K562 (cell line): ENCODE results near the gene AGPAT1. TPM values are rescaled to one million over a fixed set of nuclear protein-coding genes. Genes with fewer than 3 reads are reported as not detected.

ENCODE experiments used
- ARID3A ChIP-seq: IDR thresholded peaks from 2 replicates; pipeline ENCODE4 v1.6.1; 2012; ENCODE audit warnings: low read depth, low read length, improper control_type of control experiment, borderline replicate concordance
- BCL6 ChIP-seq: fragments of 250-450 bp; sonication (Bioruptor Pico); IDR thresholded peaks from 2 replicates; pipeline ENCODE4 v1.4.0; 2020
- CCNT2 ChIP-seq: IDR thresholded peaks from 2 replicates; pipeline ENCODE4 v1.6.1; 2011; ENCODE audit warnings: borderline replicate concordance, low read depth, mild to moderate bottlenecking, moderate library complexity, mixed read lengths, low read length; ENCODE audit not compliant: insufficient read length; ENCODE audit errors: extremely low read depth
- FUS ChIP-seq: fragments of 200-400 bp; formaldehyde crosslinking; optimal IDR thresholded peaks from 2 replicates; pipeline ENCODE3; 2017; ENCODE audit warnings: low read depth, low read length
- KLF10 ChIP-seq: fragments of 250-450 bp; sonication (Bioruptor Pico); IDR thresholded peaks from 2 replicates; pipeline ENCODE4 v1.6.1; 2021; ENCODE audit warnings: matching md5 sums
- MAFG ChIP-seq: fragments of 450-650 bp; conservative IDR thresholded peaks from 2 replicates; pipeline ENCODE4 v1.6.1; 2016; ENCODE audit warnings: missing genetic modification characterization, missing compliant biosample characterization
- MYNN ChIP-seq, 2 experiments: sonication (generic); formaldehyde crosslinking in 1 of 2; IDR thresholded peaks; 2 replicates each; pipeline versions ENCODE4 v1.5.0 to v1.6.1; 2016 to 2020; ENCODE audit warnings: antibody characterized with exemption in 1 of 2, missing genetic modification reagents in 1 of 2
- NFE2L1 ChIP-seq: fragments of 450-650 bp; IDR thresholded peaks from 2 replicates; pipeline ENCODE4 v1.6.1; 2016; ENCODE audit warnings: missing genetic modification characterization, low read depth, mild to moderate bottlenecking, missing compliant biosample characterization, moderate library complexity, borderline replicate concordance
- RCOR1 ChIP-seq, 2 experiments: IDR thresholded peaks; 2 replicates each; pipeline ENCODE4 v1.6.1; 2012; ENCODE audit warnings: low read depth in 2 of 2, low read length in 2 of 2, borderline replicate concordance in 1 of 2, improper control_type of control experiment in 1 of 2
- SMAD3 ChIP-seq: fragments of 450-650 bp; formaldehyde crosslinking; conservative IDR thresholded peaks from 2 replicates; pipeline ENCODE4 v1.4.0; 2020; ENCODE audit warnings: mild to moderate bottlenecking
- SNRNP70 ChIP-seq: fragments of 200-400 bp; formaldehyde crosslinking; optimal IDR thresholded peaks from 2 replicates; pipeline ENCODE3; 2017; ENCODE audit warnings: low read depth, low read length
- TAF7 ChIP-seq: fragments of 450-650 bp; IDR thresholded peaks from 2 replicates; pipeline ENCODE4 v1.6.1; 2016; ENCODE audit warnings: missing genetic modification characterization, missing compliant biosample characterization
- TFE3 ChIP-seq: fragments of 450-650 bp; formaldehyde crosslinking; IDR thresholded peaks from 2 replicates; pipeline ENCODE4 v1.4.0; 2020; ENCODE audit warnings: mild to moderate bottlenecking, mixed read lengths
- TGIF2 ChIP-seq: sonication (generic); formaldehyde crosslinking; IDR thresholded peaks from 2 replicates; pipeline ENCODE4 v1.8.1; 2022; ENCODE audit warnings: mild to moderate bottlenecking, missing genetic modification reagents, moderate library complexity
- polyA plus RNA-seq, 8 experiments: library from polyadenylated mRNA; depleted of rRNA in 4 of 8; stranded (reverse) in 5 of 8; unstranded in 3 of 8; fragments of >200 nt; fragmentation: Nextera tagmentation in 2 of 8; fragmentation: Illumina TruSeq in 1 of 8; extraction: Ambion mirVana in 2 of 8; extraction: Trizol in 1 of 8; gene quantifications; 2 replicates each; pipeline versions ENCODE4 v1.2.1 to v1.2.3, GENCODE V29; 2011 to 2014; ENCODE audit warnings: inconsistent platforms in 1 of 8, missing spikeins in 1 of 8
- total RNA-seq, 7 experiments: library from RNA; depleted of rRNA in 6 of 7; stranded (reverse); fragments of >200 nt in 6 of 7; fragmentation: Illumina TruSeq in 2 of 7; extraction: Trizol in 2 of 7; gene quantifications; 2 replicates each; pipeline versions ENCODE4 v1.2.1 to v1.2.3, GENCODE V29; 2011 to 2021; ENCODE audit warnings: low replicate concordance in 1 of 7
- TF ChIP-seq, protein P1 (sequence below): sonication (generic); formaldehyde crosslinking; IDR thresholded peaks from 2 replicates; pipeline ENCODE4 v1.9.0; 2022; ENCODE audit warnings: mild to moderate bottlenecking, missing genetic modification reagents
- TF ChIP-seq, protein P2 (sequence below): sonication (generic); formaldehyde crosslinking; IDR thresholded peaks from 2 replicates; pipeline ENCODE4 v1.8.1; 2023; ENCODE audit warnings: missing genetic modification reagents, mild to moderate bottlenecking, borderline replicate concordance

The AGPAT1 gene
- total and polyA plus RNA-seq, 9 of the 15 experiments (the other 6 are each of a cell fraction or from before 2014, with no cell fraction given) = 37.9 to 176 (median 69.4) TPM

- no peak for TF ChIP-seq ARID3A
- TF ChIP-seq SNRNP70 = no peak
- no peak for TF ChIP-seq FUS
- TF ChIP-seq MAFG (tag) = no peak; the same call in 1 of the 2 replicates
- peak; percentile 61; the same call in 1 of the 2 replicates for TF ChIP-seq MYNN (IDR thresholded peaks at IDR 0.05)
- no peak for TF ChIP-seq MYNN (CRISPR knock-in tag; IDR thresholded peaks at IDR 0.05)
- no peak for TF ChIP-seq CCNT2
- peak in 1 of 2 experiments; percentile 45; a peak in 1 of 4 replicates for TF ChIP-seq RCOR1 (IDR thresholded peaks at IDR 0.05; ENCODE audit: borderline replicate concordance in 1 of 2, low read depth in 2 of 2, low read length in 2 of 2)
- TF ChIP-seq, protein P1, sequence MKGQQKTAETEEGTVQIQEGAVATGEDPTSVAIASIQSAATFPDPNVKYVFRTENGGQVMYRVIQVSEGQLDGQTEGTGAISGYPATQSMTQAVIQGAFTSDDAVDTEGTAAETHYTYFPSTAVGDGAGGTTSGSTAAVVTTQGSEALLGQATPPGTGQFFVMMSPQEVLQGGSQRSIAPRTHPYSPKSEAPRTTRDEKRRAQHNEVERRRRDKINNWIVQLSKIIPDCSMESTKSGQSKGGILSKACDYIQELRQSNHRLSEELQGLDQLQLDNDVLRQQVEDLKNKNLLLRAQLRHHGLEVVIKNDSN (CRISPR knock-in tag) = no peak
- no peak for TF ChIP-seq BCL6
- no peak for TF ChIP-seq NFE2L1 (tag)
- TF ChIP-seq SMAD3 (CRISPR knock-in tag) = no peak
- no peak for TF ChIP-seq TGIF2 (CRISPR knock-in tag)
- TF ChIP-seq, protein P2, sequence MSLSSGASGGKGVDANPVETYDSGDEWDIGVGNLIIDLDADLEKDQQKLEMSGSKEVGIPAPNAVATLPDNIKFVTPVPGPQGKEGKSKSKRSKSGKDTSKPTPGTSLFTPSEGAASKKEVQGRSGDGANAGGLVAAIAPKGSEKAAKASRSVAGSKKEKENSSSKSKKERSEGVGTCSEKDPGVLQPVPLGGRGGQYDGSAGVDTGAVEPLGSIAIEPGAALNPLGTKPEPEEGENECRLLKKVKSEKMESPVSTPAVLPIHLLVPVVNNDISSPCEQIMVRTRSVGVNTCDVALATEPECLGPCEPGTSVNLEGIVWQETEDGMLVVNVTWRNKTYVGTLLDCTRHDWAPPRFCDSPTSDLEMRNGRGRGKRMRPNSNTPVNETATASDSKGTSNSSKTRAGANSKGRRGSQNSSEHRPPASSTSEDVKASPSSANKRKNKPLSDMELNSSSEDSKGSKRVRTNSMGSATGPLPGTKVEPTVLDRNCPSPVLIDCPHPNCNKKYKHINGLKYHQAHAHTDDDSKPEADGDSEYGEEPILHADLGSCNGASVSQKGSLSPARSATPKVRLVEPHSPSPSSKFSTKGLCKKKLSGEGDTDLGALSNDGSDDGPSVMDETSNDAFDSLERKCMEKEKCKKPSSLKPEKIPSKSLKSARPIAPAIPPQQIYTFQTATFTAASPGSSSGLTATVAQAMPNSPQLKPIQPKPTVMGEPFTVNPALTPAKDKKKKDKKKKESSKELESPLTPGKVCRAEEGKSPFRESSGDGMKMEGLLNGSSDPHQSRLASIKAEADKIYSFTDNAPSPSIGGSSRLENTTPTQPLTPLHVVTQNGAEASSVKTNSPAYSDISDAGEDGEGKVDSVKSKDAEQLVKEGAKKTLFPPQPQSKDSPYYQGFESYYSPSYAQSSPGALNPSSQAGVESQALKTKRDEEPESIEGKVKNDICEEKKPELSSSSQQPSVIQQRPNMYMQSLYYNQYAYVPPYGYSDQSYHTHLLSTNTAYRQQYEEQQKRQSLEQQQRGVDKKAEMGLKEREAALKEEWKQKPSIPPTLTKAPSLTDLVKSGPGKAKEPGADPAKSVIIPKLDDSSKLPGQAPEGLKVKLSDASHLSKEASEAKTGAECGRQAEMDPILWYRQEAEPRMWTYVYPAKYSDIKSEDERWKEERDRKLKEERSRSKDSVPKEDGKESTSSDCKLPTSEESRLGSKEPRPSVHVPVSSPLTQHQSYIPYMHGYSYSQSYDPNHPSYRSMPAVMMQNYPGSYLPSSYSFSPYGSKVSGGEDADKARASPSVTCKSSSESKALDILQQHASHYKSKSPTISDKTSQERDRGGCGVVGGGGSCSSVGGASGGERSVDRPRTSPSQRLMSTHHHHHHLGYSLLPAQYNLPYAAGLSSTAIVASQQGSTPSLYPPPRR (CRISPR knock-in tag) = no peak
- TF ChIP-seq KLF10 (CRISPR knock-in tag) = no peak
- TF ChIP-seq TAF7 (tag) = no peak
- no peak for TF ChIP-seq TFE3
Measured at GRCh38 chr6:32168807-32169591, 6.9 kb downstream of the AGPAT1 start (continued).
